SU-DHL-6 (cell line): ENCODE data around the gene CYP39A1.
A peak's percentile ranks its signal among the peaks of the same experiment; 100 is the strongest.

ENCODE experiments used
- H2AFZ ChIP-seq: fragments of 200-600 bp; sonication (generic); 2 replicates; pipeline ENCODE4 v1.6.1; 2014; ENCODE audit warnings: low read depth, mild to moderate bottlenecking, moderate library complexity, mixed read lengths, antibody characterized with exemption, low read length; ENCODE audit not compliant: severe bottlenecking
- H3F3A ChIP-seq: fragments of 200-600 bp; shearing (Covaris generic); 2 replicates; pipeline ENCODE4 v1.6.0; 2016; ENCODE audit warnings: antibody characterized with exemption, mild to moderate bottlenecking; ENCODE audit not compliant: insufficient read depth
- H3K27ac ChIP-seq: fragments of 200-600 bp; sonication (generic); 2 replicates; pipeline ENCODE4 v1.5.1; 2016; ENCODE audit warnings: low read depth, mild to moderate bottlenecking, low read length, moderate library complexity, mixed read lengths
- H3K27me3 ChIP-seq: fragments of 200-600 bp; sonication (generic), shearing (Covaris generic); 2 replicates; pipeline ENCODE4 v1.6.0; 2014; ENCODE audit warnings: mild to moderate bottlenecking, low read length
- H3K36me3 ChIP-seq: fragments of 200-600 bp; sonication (generic); 2 replicates; pipeline ENCODE4 v1.6.1; 2014; ENCODE audit warnings: mild to moderate bottlenecking, low read length, mixed read lengths
- H3K4me2 ChIP-seq: fragments of 300-600, 200-600 bp; shearing (Covaris generic), sonication (generic); 2 replicates; pipeline ENCODE4 v1.6.0; 2014; ENCODE audit warnings: low read length, low read depth, mild to moderate bottlenecking; ENCODE audit not compliant: poor library complexity, severe bottlenecking
- H3K4me3 ChIP-seq: fragments of 200-600 bp; sonication (generic); 2 replicates; pipeline ENCODE4 v1.5.1; 2014; ENCODE audit warnings: antibody characterized with exemption, low read length, mild to moderate bottlenecking, mixed read lengths; ENCODE audit not compliant: insufficient read depth, poor library complexity, severe bottlenecking
- H3K79me2 ChIP-seq: fragments of 200-600 bp; sonication (generic); 2 replicates; pipeline ENCODE4 v1.6.1; 2014; ENCODE audit warnings: mild to moderate bottlenecking, low read length, moderate library complexity; ENCODE audit not compliant: insufficient read depth
- H3K9ac ChIP-seq: fragments of 200-600 bp; sonication (generic); 2 replicates; pipeline ENCODE4 v1.7.0; 2014; ENCODE audit warnings: mild to moderate bottlenecking, low read length
- H3K9me2 ChIP-seq: fragments of 200-600 bp; sonication (generic); replicated peaks from 2 replicates; pipeline ENCODE4 v1.6.1; 2014; ENCODE audit warnings: low read length; ENCODE audit not compliant: insufficient read depth
- H3K9me3 ChIP-seq: fragments of 200-600 bp; sonication (generic); 2 replicates; pipeline ENCODE4 v1.6.1; 2014; ENCODE audit warnings: low read length, mixed read lengths; ENCODE audit not compliant: insufficient read depth
- H4K20me1 ChIP-seq: fragments of 200-600 bp; sonication (generic); 2 replicates; pipeline ENCODE4 v1.6.1; 2014; ENCODE audit warnings: low read depth, mild to moderate bottlenecking, antibody characterized with exemption, low read length, moderate library complexity, mixed read lengths
- CTCF ChIP-seq: fragments of 200-600 bp; sonication (generic); IDR thresholded peaks from one replicate; pipeline ENCODE4 v1.5.1; 2017; ENCODE audit warnings: antibody characterized with exemption, mild to moderate bottlenecking, low read length, moderate library complexity; ENCODE audit not compliant: insufficient read depth, poor library complexity, severe bottlenecking
- EZH2phosphoT487 ChIP-seq: fragments of 200-600 bp; sonication (generic), shearing (Covaris generic); conservative IDR thresholded peaks from 2 replicates; pipeline ENCODE4 v1.6.1; 2018; ENCODE audit warnings: mild to moderate bottlenecking, antibody characterized with exemption, low read length, moderate library complexity, mixed read lengths

Gene CYP39A1

GRCh38 chr6:46687619-46688097, 35.0 kb upstream of the CYP39A1 start, which contains the start of gene TDRD6:
Gene TDRD6 (plus strand): TSS chr6:46687885. CDS start chr6:46688129, 244 bp downstream.
- peaks cover 12% of the 10 kb centered on the region; the same call in 1 of the 2 replicates for H3F3A ChIP-seq
- no peaks in the 10 kb centered on the region for H3K9me2 ChIP-seq
- no peak within 1 kb of the TSS for H3K4me2 ChIP-seq
- no peaks in the 10 kb centered on the region for H3K9me3 ChIP-seq
- H3K36me3 ChIP-seq: peaks cover 20% of the 10 kb centered on the region; the same call in 1 of the 2 replicates
- no peak within 1 kb of the TSS for H3K27ac ChIP-seq
- no peaks in the 10 kb centered on the region for H3K79me2 ChIP-seq
- no peaks in the 10 kb centered on the region for H4K20me1 ChIP-seq
- no peak within 1 kb of the TSS for H2AFZ ChIP-seq
- no peak within 1 kb of the TSS for H3K4me3 ChIP-seq
- H3K27me3 ChIP-seq: no peaks in the 10 kb centered on the region
- no peak within 1 kb of the TSS for H3K9ac ChIP-seq
- no peak for TF ChIP-seq EZH2phosphoT487
- TF ChIP-seq CTCF: no peak

- Histone ChIP-seq H3K27me3 (no peaks in the 10 kb centered on the region), H3K27ac (no peak overlapping the region), H2AFZ (no peak overlapping the region), H3K9me3 (no peaks in the 10 kb centered on the region), H3K79me2 (no peaks in the 10 kb centered on the region), H3K4me3 (no peak overlapping the region), H3K36me3 (peaks cover 43% of the 10 kb centered on the region; the same call in 1 of the 2 replicates), H4K20me1 (no peaks in the 10 kb centered on the region), H3K9me2 (no peaks in the 10 kb centered on the region), H3K9ac (no peak overlapping the region), H3K4me2 (no peak overlapping the region), H3F3A (peaks cover 23% of the 10 kb centered on the region; the same call in 1 of the 2 replicates)
- no peak for TF ChIP-seq CTCF
- TF ChIP-seq EZH2phosphoT487: no peak
Observed at GRCh38 chr6:46684771-46685170, 32.2 kb upstream of the CYP39A1 start.

GRCh38 chr6:46677314-46677654, 24.7 kb upstream of the CYP39A1 start:
- Histone ChIP-seq H3K9me3 (no peaks in the 10 kb centered on the region), H3K27me3 (no peaks in the 10 kb centered on the region), H3F3A (peaks cover 48% of the 10 kb centered on the region), H3K79me2 (no peaks in the 10 kb centered on the region), H3K27ac (peak overlapping the region; percentile 65), H3K9ac (peak overlapping the region; percentile 13), H3K4me3 (no peak overlapping the region), H4K20me1 (no peaks in the 10 kb centered on the region), H3K4me2 (peak overlapping the region; percentile 51), H3K36me3 (peaks cover 83% of the 10 kb centered on the region), H2AFZ (no peak overlapping the region), H3K9me2 (no peaks in the 10 kb centered on the region)
- TF ChIP-seq EZH2phosphoT487 (no peak), CTCF (peak; percentile 90)
